GM12801 (cell line): Measurements from ENCODE around the gene DUSP7.

Source experiments
- TF ChIP-seq, protein P1 (sequence below): IDR thresholded peaks from one replicate; pipeline ENCODE4 v1.5.1; 2011; ENCODE audit warnings: control low read depth; ENCODE audit not compliant: insufficient read length; ENCODE audit errors: extremely low read depth

DUSP7 gene

DNA sequence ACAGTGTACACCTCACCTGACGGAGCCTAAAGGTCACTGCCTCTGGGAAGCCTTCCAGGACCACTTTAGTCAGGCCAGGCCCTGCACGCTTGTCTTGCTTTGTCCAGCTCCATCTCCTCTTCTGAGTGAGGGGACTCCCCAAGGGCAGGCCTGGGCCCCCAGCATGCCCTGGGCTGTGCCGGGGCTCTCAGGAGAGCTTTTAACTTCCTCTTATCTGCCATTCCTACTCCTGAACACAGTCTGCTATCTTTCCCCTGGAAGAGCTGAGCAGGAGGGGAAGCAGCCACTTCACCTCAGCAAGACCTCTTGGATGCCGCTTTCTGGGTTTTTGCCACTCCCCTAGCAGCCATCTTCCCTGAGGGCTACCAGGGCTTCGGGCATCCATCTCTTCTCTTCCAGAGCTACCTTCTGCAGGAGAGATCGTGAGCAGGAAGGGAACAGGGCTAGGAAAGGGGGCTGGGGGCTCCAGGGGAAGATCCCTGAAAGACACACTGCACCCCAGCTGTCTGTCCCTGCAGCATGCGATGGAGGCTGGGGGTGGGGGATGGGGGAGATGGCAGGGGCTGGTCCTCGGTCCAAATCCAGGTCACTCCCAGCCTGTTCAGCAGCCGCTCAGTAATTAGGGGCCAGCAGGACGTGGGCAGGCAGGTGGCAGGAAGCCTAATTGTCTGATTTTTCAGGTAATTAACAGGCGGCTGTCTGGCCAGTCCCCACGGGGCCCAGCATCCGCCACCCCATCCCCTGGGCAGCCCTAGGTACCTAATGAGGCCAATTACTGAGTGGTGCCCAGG, 40.7 kb downstream of the DUSP7 start:
- TF ChIP-seq, protein P1, sequence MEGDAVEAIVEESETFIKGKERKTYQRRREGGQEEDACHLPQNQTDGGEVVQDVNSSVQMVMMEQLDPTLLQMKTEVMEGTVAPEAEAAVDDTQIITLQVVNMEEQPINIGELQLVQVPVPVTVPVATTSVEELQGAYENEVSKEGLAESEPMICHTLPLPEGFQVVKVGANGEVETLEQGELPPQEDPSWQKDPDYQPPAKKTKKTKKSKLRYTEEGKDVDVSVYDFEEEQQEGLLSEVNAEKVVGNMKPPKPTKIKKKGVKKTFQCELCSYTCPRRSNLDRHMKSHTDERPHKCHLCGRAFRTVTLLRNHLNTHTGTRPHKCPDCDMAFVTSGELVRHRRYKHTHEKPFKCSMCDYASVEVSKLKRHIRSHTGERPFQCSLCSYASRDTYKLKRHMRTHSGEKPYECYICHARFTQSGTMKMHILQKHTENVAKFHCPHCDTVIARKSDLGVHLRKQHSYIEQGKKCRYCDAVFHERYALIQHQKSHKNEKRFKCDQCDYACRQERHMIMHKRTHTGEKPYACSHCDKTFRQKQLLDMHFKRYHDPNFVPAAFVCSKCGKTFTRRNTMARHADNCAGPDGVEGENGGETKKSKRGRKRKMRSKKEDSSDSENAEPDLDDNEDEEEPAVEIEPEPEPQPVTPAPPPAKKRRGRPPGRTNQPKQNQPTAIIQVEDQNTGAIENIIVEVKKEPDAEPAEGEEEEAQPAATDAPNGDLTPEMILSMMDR: no peak

DNA sequence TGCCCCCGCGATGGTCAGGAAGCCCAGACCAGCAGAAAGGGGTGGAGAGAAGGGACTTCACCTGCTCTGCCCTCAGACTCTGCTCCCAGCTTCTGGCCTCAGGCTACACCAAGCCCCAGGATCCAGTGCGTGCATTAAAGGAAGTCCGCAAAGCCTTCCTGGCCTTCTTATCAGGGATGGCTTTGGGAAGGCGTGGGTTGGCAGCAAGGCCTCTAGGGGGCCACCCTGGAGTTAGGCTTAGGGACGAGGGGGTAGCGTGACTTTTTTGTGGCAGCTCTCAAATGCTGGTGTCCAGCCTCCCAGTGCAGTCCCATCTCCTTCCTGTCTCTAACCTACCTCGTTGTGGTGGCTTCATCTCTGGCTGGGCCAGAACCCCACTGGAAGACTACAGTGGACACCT, 41.8 kb downstream of the DUSP7 start:
- TF ChIP-seq, protein P1: no peak

DNA sequence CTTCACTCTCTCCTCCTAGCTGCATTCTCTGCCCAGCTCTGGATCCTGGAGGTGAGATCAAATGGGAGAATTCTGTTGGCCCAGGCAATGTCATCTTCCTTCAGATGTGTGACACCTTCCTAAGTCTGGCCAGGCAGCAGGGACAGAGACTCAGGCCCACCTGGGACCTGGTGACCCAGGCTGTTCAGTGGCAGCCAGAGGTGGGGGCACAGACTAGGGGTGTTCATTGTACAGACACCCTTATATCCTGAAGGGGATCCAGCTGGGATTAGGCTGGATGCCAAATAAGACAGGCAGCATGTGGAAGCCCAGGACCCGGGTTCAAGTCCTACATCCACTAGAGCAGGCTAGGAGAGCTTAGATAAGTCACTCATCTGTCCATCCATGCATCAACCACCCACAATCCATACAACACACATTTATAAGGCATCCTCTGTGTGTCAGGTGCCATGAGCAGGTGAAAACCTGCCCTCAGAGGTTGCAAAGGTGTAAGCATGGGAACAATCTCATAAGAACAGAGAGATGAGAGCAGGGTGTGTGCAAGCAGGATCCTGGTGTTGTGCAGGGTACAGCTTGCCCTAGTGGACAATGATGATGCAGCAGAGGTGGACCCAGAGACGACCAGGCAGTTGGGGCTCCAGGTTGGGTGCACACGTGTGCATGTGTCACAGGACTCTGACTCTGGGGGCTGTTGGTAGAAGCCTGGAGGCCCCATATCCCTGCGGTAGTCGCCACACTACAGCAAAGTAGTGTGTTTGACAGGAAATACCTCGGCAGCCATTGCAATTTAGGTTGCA, 42.4 kb downstream of the DUSP7 start:
- TF ChIP-seq, protein P1: no peak

DNA sequence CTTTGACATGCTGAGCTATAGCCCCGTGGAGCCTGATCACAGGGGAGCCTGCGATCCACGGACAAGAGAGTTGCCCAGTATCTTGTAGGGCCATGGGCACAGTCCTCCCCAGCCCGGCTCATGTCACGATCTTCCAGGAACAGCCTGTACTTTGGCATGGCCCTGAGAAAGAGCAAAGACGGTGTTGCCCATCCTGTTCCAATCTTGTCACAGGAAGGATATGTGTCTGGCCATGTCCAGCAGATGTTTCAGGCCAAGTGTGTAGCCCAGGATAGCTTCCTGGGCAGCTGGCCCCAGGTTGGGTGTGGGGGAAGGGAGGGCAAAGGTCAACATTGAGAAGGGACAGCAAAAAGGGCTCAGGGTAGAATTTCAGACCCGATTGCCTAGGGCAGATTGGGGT, 43.7 kb downstream of the DUSP7 start:
- TF ChIP-seq, protein P1: no peak

DNA sequence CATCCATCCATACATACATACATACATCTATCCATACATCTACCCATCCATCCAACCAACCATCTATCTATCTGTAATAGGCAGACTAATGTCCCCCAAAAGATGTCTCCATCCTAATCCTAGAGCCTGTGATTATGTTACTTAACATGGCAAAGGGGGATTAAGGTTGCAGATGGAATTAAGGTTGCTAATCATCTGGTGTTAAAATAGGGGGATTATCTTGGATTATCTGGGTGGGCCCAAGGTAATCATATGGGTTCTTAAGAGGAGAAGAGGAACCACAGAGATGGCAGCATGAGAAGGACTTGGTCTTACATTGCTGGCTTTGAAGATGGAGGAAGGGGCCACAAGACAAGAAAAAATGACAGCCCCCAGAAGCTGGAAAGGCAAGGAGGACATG, 45.9 kb downstream of the DUSP7 start:
- TF ChIP-seq, protein P1: no peak

DNA sequence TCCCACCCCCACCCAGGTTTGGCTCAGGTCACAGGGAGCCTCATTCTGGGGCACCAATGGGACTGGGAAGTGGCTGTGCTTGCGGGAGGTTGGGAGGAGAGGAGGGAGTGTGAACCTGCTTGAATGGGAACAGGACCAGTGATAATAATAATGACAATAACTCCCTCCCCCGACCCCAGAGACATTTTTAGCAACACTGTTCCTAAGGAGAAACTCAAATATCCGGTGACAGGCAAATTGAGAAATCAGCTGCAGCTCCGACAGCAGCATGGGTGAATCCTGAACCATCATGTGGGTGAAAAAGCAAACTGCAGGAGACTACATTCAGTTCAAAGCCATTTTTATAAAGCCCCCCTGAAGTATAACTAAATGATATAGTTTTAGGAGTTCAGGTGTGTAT, 49.1 kb downstream of the DUSP7 start:
- TF ChIP-seq, protein P1: no peak

DNA sequence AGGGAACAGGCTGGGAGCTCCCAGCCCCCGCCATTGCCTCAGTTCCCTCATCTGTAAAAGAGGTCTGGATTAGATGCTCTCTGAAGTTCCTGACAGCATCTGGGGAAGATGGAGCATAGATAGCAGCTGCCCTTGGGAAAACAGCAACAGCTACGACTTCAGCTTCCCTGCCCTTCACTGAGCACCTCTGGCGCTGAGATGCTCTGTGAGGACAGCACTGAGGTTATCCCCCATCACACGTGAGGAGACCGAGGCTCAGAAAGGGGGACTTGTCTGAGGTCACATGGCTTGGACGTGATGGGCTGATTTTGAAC, 49.6 kb downstream of the DUSP7 start:
- TF ChIP-seq, protein P1: no peak
